HG02852 (cell line): ENCODE results near the gene BICRA.

Experiments
- ATAC-seq: cut with Tn5 transposase; IDR thresholded peaks from one replicate; pipeline ENCODE4 v1.9.1; 2021; ENCODE audit warnings: mild to moderate bottlenecking, moderate library complexity; ENCODE audit not compliant: unreplicated experiment

Gene BICRA

DNA sequence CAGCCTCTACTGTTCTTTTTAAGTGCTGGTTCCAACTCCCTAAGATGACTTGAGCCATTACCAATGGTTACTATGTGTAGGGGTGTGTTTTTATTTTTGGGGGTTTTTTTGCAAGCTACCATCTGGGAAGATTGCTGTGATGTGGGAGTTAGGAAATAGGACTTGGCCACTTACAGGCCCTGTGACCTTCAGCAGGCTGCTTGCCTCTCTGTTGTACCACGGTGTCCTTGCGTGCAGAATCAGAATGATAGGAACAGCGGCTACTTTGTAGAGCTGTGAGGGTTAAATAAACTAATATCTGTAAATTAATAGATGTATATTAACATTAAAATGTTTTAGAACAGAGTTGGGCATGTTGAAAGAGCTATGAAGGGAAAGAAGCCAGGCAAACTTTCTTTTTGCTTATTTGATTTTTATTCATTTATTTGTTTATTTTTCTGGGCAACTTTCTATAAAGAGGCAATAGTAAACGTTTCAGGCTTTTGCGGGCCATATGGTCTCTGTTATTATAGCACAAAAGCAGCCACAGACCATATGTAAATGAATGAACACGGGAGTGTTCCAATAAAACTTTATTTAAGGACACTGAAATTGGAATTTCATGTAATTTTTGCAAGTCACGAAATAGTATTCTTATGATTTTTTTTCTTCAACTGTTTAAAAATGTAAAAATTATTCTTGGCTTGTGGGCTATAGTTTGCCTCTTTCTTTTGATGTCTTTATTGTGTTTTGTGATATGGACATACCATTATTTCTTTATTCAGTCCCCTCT lies 77.9 kb downstream of the BICRA start:
- ATAC-seq, result no peak

- ATAC-seq, result no peak
These were observed 79.0 kb downstream of the BICRA start for GRCh38 chr19:47687906-47688305.

DNA sequence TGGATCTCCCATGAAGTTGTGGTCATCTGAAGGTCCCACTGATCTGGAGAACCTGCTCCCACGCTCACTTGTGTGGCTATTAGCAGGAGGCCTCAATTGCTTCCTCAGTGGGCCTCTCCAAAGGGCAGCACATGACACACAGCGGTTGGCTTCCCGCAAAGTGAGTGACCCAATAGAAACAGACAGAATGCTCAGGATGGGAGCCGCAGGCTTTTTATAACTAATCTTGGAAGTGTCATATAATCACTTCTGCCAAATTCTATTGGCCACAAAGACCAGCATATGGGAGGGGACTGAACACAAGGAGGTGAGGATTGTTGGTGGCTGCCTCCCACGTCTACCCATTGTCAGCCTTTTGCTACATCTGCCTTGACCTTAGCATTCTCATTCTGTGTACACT lies 82.2 kb downstream of the BICRA start:
- ATAC-seq, result no peak

DNA sequence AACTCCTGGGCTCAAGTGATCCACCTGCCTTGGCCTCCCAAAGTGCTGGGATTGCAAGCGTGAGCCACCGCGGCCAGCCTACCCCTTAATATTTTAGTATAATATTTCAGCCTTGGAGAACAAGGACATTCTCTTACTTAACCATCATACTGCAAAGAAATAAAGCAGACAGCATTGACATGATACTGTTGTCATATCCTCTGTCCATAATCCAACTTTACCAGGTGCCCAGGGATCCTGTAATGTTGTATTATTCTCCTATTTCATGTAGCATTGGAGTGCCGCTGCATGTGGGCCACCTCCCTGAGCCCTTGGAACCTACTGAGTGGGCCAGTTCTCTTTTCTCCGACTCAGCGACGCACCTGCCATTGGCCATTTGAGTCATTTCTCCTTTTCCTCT lies 82.8 kb downstream of the BICRA start:
- no peak for ATAC-seq

GRCh38 chr19:47693489-47693888 lies 84.6 kb downstream of the BICRA start:
- ATAC-seq, result no peak

- ATAC-seq, result no peak
These were observed 85.0 kb downstream of the BICRA start for GRCh38 chr19:47693903-47694302.

GRCh38 chr19:47694466-47695273 lies 85.7 kb downstream of the BICRA start:
- no peak for ATAC-seq

DNA sequence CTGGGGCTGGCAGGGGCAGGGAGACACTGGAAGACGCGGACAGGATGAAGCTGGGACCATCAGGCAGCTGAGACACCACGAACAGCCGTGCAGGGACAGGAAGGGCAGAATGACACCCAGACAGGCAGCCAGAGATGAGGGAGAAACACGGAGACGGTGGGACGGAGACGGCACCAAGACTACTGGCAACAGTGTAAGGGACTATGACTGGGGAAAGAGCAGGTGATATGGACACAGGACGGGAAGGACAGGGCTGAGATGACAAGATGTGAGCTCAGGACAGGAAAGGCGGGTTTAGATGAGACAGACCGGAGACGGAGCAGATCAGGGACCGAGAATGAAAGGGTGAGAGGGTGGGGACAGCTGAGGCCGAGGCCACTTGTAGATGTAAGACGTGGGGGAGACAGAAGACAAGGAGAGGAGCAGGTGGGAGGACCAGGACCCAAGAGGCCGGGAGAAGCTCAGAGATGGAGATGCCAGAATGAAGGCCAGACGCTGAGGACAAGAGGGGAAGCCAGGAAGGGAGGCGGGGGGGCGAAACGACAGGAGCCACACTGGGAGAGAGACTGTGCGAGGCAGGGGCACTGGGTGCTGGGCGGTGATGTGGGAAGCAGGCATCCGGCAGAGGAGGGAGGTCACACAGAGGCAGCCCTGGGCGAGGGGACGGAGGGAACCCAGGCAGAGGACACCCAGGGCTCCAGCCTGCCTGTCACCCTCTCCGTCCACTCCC lies 86.8 kb downstream of the BICRA start:
- ATAC-seq, result no peak

DNA sequence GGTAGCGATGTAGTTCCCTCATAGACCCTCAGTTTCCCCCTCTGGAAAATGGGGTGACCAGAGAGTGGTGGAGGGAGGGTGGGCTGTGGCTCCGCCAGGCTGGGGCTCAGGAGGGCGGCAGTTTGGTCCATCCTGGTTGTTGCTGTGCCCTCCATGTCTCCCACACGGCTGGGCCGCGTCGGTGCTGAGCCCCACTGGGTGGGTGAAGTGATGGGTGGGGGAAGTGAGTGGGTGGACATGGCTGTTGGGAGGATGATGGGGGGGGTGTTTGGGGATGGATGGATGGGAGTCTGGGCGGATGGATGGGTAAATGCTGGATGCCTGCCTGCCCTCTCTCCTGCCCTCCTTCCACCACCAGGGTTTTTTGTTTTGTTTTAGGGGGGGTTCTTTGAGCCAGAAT lies 87.7 kb downstream of the BICRA start:
- ATAC-seq, result no peak

DNA sequence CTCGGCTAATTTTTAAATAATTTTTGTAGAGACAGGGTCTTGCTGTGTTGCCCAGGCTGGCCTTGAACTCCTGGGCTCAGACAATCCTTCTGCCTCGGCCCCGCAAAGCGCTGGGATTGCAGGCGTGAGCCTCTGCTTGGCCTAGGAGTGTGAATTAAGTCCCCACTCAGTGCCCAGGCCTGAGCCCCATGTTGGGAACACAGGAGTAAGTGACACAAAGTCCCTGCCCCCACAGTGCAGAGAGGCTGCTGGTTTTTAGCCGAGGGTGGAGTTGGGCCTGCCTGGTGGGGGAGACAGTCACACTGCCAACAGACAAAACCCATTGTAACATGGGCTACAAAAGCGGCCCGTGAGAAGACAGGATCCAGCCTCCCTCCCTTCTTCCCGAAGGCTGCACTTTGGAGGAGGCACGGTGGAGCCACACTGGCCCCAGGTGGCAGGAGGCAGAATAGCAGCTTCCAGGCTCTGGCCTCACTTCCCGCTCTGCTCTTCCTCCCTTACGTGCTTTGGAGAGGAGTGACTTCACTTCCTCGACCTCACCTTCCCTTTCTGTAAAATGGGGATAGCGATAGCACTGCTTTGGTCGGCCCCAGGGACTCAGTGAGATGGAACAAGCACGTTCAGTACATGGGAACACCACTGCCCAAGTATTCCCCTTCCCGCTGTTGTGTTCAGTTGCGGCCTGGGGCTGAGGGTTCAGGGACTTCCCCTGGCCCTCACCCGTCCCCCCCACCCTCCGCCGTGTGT lies 89.1 kb downstream of the BICRA start:
- no peak for ATAC-seq

DNA sequence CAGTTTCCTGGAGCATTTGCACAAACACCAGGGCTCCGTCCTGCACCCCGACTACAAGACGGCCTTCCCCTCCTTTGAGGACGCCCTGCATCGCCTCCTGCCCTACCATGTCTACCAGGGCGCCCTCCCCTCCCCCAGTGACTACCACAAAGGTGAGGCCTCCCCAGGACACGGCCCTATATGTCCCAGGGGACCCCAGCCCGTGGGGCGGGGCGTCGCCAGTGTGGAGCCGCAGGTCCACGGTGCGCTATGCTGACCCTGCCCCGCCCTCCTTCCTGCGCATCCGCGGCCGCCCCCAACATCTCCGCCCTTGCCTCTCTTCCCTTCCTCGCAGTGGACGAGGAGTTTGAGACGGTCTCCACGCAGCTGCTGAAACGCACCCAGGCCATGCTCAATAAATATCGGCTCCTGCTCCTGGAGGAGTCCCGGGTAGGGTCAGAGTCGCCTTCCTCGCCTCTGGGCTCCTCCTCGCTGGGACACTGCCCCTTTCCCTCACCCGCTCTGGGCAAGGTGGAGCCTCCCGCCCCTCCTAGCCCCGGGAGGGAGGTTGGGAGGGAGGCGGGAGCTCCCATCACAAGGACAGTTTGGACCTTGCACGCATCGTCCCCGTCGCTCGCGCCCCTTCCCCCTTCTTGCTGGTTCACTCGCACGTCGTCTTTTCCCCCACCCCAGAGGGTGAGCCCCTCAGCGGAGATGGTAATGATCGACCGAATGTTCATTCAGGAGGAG lies 89.9 kb downstream of the BICRA start:
- no peak for ATAC-seq

DNA sequence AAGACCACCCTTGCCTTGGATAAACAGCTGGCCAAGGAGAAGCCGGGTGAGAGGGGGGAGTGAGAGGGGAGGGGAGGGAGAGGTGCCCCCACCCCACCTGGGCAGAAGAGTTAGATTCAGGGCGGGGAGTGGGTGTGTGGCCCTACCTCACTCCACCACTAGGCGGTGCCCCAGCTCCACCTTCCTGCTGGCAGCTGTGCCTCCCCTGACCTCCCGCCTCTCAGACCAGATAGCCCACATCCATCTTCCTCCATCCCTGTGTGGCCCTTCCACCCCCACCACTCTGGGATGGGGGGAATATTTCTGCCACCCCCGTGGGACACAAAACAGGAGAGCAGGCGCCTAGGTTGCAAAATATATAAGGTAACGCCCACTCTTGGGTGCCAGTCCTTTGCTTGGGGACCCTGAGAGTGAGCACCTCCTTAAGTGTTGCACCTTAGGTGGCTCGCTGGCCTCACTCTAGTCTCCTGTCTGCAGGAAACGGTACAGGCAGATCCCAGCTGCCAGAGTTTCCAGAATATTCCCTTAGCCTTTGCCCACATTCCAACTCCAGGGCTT lies 90.5 kb downstream of the BICRA start:
- no peak for ATAC-seq

DNA sequence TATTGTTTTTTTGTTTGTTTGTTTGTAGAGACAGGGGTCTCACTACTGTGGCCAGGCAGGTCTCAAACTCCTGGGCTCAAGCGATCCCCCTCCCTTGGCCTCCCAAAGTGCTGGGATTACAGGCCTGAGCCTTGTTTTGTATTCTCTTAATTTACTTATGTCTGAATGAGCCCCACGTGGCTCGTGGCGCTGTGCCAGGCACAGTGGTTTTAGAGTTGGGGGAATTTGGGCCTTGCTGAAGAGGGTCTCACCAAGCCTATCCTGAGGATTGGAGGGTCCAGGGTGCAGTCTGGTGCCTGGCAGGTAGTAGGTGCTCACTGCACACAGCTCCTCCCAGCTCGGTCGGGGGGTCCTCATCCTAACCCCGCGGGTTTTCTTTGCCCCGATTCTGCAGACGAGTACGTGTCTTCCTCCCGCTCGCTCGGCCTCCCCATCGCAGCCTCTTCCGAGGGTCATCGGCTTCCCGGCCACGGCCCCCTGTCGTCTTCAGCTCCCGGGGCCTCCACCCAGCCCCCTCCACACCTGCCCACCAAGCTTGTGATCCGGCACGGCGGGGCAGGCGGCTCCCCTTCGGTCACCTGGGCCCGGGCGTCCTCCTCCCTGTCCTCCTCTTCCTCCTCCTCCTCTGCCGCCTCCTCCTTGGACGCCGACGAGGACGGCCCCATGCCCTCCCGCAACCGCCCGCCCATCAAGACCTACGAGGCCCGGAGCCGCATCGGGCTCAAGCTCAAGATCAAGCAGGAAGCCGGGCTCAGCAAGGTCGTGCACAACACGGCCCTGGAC lies 92.2 kb downstream of the BICRA start:
- no peak for ATAC-seq

DNA sequence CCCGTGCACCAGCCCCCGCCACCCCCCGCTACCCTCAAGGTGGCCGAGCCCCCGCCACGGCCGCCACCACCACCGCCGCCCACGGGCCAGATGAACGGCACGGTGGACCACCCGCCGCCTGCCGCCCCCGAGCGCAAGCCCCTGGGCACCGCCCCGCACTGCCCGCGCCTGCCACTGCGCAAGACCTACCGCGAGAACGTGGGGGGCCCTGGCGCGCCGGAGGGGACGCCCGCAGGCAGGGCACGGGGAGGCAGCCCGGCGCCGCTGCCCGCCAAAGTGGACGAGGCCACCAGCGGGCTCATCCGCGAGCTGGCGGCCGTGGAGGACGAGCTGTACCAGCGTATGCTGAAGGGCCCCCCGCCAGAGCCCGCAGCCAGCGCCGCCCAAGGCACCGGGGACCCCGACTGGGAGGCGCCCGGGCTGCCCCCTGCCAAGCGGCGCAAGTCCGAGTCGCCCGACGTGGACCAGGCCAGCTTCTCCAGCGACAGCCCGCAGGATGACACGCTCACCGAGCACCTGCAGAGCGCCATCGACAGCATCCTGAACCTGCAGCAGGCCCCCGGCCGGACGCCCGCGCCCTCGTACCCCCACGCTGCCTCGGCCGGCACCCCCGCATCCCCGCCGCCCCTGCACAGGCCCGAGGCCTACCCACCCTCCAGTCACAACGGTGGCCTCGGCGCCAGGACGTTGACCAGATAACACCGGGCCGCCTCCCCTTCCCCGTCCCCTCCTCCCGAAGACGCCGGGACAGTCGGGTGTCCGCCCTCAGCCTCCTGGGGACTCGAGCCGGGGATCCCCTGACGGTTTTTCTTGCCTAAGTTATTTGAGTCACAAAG lies 93.0 kb downstream of the BICRA start:
- no peak for ATAC-seq

DNA sequence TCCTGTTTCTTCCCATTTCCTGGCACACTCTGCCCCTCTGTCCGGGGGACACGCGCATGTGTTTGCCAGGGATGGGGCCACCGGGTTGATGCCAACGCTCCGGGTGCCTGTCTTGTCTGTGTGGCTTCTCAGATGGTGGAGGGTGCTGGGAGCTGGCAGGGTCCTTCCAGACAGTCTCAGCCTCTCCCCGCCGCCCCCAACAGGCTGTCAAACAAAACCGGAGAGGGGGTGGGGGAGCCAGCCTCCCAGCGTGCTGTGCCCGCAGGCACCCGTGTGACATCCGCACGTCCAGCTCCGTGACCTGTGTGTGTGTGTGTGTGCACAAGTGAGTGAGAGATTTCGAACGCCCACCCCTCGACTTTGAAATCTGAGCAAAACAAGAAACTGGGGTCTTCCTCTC lies 93.7 kb downstream of the BICRA start:
- ATAC-seq, result no peak

DNA sequence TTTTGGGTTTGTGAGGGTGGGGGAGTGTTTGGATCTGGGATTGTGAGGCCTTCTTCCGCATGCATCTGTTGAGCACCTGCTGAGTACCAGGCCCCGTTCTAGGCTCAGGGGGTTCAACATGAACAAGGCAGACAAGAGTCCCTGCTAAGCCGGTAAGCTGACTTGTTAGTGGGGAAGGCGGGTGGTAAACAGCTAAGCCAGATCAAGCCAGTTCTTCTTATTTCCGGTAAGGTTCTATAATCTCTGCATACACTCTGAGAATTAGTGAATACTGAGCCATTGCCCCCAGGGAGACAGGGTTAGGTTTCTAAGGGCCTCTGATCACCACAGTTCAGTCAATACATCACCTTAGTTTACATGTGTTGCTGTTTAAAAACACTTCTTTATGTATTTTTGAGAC lies 94.4 kb downstream of the BICRA start:
- ATAC-seq, result no peak

DNA sequence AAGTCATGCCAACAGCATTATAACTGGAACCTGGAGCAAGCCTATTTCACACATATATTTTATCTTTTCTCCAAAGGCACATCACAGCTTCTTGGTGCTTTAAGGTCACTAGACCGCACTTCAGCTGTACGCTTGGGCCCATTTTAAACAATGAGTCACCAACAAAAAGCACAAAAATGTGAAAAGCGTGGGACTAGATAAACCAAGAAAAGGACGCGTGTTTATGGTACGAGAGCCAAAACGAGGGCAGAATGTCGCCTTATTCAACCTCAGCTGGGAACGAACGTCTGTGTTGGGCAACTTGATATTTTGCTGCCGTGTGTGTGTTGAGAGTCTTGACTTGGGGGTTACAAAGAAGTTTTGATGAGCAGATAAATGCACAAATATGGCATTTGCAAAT lies 95.1 kb downstream of the BICRA start:
- no peak for ATAC-seq

DNA sequence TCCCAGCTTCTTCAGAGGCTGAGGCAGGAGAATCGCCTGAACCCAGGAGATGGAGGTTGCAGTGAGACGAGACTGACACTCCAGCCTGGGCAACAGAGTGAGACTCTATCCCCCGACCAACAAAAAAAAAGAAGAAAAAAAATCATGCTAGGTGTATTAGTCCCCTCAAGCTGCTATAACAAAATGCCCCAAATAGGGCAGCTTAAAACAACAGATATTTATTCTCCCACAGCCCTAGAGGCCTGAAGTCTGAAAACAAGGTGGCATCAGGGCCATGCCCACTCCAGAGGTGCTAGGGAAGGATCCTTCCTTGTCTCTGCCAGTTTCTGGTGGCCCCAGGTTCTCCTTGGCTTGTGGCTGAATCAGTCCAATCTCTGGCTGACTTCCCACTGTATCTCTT lies 95.7 kb downstream of the BICRA start:
- no peak for ATAC-seq
